HG03575 (cell line): ENCODE measurements around the gene FBRSL1.
"Not testable (repeated sequence)": the region's sequence is repeated elsewhere in the genome, so short reads cannot be mapped to it uniquely, and the experiment has no call there.

Source experiments
- ATAC-seq: cut with Tn5 transposase; IDR thresholded peaks from one replicate; pipeline ENCODE4 v1.9.1; 2021; ENCODE audit not compliant: unreplicated experiment, insufficient number of reproducible peaks, low FRiP score; ENCODE audit errors: extremely low read depth

Gene FBRSL1

GRCh38 chr12:132489602-132490266, at the start of gene FBRSL1:
Gene FBRSL1 (plus strand): TSS chr12:132490151.
- no peak for ATAC-seq

DNA sequence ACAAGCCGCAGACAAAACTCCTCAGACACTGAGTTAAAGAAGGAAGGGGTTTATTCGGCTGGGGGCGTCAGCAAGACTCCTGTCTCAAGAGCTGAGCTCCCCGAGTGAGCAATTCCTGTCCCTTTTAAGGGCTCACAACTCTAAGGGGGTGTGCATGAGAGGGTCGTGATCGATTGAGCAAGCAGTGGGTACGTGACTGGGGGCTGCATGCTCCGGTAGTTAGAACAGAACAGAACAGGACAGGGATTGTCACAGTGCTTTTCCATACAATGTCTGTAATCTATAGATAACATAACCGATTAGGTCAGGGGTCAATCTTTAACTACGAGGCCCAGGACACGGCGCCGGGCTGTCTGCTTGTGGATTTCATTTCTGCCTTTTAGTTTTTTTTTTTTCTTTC, 49.5 kb upstream of the FBRSL1 start:
- ATAC-seq, result not testable (repeated sequence)

DNA sequence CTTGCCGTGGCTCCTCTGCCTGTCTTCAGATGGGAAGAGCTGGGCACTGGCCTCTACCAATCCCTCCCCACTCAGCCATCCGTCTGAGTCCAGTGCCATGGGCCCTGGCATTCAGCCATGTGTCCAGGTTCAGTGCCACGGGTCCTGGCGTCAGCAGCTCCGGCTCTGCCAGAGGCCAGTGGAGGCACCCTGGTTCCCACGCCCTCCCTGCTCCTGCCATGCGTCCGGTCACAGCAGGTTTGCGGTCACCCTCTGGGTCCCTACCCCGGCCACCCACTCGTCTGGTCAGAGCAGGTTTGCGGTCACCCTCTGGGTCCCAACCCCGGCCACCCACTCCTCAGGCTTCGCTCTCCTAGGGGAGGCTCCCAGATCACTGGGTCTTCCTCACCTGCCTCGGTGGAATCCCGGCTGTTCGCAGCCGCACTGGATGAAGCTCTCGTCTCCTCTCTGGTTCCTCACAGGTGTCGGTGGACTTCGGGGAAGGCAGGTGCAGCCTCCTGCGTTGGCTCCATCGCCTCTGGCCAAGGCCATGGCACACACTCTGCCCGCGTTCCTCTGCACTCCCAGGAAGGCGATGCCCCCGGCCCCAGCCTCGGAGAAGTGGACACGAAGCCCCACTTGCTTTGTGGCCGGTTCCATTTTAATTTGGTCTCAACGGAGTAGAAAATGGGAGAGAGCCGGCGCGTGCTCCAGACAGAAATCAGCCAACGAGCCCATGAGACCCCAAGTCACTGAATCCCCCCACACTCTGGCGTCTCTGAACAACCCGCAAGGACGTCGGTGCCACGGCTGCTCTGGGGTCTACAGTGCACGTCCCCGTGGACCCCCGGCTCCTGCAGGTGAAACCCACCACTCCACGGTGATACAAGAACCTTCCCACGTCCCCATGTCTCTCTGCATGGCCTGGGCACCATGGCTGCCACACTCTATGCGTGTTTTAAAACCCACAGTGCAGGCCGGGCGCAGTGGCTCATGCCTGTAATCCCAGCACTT, 47.8 kb upstream of the FBRSL1 start:
- no peak for ATAC-seq

DNA sequence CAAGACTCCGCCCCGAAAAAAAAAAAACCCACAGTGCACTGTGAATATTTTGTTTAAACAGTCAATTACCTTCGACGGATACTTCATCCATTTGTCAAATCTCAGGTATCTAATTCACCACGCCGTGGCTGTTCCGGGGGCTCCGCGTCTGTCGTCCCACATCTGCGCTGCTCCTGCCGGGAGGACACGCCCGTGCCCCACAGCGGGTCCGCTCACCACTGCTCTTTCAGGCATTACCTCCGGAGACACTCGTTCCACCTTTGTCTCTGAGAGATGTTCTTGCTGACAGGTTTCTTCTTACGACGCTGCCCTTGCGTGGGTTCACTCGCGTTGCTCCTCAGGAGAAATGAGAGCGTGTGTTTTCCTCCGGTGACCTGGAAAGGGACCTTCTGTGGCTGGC, 46.9 kb upstream of the FBRSL1 start:
- no peak for ATAC-seq

DNA sequence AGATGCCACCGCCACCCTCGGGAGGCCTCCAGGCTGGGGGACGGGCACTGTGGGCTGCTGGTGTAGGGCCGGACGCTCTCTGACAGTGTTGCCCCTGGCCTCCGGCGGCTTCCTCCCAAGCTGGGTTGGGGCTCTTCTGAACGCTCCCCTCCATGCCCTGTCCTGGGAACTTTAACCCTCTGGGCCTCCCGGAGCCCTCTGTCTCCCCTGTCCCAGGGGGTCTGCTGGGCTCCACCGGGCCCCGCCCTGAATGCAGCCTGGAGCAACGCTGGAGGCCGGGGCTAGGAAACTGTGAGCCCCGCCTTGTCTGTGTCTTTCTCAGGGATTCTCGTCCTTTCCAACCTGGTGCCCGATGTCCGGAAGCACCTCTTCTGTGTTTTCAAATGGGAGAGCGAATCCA, 45.7 kb upstream of the FBRSL1 start:
- no peak for ATAC-seq

DNA sequence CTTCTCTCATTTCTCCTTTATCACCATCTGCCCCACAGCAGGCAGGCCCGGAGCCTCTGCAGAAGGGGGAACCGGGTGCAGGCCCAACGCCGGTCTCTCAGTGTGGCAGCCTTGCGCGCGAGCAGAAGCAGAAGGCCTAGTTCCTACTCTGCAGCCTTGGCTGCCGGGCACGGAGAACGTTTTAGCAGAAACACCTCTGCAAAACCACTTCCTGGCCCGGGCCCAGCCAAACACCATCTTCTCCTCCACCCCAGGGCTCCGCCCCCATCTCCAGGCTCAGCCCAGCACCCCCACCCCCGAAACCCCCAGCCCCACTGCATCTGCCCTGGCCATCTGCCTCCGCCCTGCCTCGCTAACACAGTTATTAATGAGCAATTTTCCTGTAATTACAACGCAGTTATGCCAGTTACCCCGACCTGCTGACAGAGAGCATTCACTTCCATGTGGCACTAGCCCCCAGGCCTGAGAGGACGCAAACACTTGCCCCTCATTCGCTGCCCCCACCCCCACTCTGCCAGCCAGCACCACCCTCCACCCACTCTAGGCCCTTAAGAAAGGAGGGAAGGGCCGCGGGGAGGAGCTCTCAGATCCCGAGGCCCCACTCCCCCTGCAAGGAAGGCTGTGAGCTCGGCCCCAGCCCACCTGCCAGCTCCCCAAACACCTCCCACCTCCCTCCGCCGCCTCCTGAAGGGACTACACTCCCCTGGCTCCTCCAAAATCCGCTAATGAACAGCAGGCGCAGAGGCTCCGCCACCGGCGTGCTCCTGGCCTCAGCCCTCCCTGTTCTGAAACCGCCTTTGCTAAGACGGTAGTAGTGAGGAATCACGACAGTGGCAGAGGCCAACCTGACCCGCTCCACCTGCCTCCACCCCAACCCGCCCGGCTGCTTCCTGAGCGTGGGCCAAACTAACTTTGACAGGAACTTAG, 44.7 kb upstream of the FBRSL1 start:
- no peak for ATAC-seq

- no peak for ATAC-seq
Measured at GRCh38 chr12:132445884-132446632, 43.9 kb upstream of the FBRSL1 start.

DNA sequence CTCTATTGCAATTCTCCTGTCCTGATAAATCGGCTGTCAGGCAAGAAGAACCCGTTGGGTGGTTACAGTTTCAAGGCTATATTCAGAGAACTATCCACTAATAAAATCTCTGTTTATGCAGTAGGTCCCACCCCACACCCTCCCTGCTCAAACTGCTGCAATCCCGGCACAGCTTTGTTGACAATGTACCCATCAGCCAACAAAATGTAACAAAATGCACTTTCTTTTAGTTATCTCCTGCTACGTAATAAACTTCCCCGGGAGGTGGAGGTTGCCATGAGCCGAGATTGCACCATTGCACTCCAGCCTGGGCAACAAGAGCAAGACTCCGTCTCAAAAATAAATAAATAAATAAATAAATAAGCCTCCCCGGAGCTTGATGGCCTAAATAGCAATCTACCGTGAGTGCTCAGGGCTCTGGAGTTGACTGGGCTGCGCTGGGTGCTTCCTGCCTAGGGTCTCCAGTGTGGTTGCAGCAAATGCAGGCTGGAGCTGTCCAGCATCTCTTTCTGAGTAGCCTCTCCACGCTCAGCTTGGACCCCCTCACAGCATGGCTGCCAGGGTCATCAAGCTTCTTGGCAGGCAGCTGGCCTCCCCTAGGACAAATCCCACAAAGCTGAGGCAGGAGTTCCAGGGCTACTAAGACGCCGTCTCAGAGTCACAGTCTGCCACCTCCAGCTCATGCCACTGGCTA, 43.2 kb upstream of the FBRSL1 start:
- no peak for ATAC-seq

DNA sequence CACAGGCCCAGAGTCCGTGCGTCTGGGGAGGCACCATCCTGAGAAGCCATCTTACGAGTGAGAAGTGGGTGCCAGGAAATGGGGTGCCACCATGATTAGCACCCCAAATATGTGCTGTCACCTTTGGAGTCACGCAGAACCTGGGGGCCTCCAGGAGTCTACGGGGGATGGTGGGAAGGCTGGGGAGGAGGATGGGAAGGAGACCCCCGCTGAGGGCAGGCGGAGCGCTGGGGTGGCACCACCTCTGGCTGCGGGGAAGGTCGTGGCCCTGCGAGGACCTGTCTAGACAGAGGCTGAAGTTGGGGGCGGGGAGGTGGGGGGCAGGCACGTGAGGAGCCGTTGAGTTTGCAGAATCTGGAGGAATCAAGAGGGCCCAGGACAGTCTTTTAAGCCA, 42.6 kb upstream of the FBRSL1 start:
- ATAC-seq, result no peak

DNA sequence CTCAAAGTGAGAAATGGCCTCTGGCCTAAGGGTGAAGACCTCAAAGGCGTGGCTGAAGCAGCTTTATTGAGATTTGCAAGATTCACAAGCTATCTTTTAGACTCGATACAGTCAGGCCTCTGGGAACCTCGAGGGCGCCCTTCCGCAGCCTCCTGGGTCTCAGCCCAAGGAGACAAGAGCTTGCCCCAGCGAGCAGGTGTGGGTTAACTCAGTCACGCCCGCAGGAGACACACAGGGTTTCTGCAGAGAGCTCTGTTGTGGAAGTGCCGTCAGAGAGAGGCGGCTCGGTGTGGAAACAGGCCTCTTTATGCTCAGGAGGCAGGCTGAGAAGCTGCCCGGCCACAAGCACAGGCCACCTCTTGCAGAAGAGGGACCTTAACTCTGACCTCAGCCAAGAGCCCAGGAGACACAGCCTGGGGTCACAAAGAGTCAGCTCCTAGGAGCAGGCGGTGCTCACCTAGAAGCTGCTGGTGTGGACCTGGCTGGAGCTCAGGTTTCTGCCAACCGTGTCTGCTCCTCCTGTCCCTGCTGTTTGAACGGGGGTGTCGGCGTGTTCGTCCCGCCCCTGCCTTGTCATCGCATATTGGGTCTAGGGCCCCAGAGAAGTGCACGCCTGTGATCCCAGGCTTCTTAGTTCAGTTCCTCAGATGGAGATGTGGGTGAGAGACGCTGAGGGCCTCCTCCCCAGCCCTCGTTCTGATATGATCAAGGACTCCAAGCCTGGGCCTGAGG, 42.1 kb upstream of the FBRSL1 start:
- no peak for ATAC-seq

- ATAC-seq, result no peak
Measured at GRCh38 chr12:132448463-132448820, 41.5 kb upstream of the FBRSL1 start.

GRCh38 chr12:132449565-132450417, 40.2 kb upstream of the FBRSL1 start:
- ATAC-seq, result peak; percentile 69

- ATAC-seq, result no peak
Measured at GRCh38 chr12:132450418-132451171, 39.4 kb upstream of the FBRSL1 start.

DNA sequence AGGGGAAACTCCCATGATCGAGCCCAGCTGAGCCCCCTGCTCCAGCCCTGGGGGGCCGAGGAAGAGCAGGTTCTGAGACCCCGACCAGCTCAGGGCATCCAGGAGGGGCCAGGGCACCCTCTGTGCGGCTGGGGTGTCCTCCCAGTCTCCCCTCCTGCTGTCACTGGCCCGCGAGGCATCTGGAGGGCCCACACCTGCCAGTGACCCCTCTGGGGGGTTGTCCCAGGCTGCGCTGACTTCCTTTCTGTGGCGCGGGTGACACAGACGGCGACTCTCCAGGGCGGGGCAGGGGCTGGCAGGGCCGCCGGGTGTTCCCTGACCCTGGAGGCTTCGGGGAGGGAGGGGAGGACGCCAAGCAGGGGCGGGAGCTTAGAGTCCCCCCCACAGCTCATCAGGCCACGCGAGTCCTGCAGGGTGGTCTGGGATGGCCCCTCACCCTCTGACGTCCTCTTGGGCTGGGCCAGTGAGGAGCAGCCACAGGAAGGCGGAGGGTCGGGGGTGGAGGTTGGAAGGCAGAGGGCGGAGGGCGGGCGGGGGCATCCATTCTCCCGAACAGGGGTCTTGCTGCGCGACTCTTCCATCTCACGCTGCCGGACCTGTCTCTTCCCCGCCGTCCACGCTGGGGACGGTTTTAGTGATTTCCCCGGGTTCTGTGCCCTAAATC, 38.6 kb upstream of the FBRSL1 start:
- ATAC-seq, result no peak

GRCh38 chr12:132451836-132452195, 38.1 kb upstream of the FBRSL1 start:
- no peak for ATAC-seq
